H54 (cell line): ENCODE measurements around the gene MAN2A2.
A peak's percentile ranks its signal among the peaks of the same experiment; 100 is the strongest.

ENCODE experiments used
- DNase-seq: peaks from one replicate; pipeline ENCODE4 v3.0.0; 2011; ENCODE audit warnings: low spot score, mixed read lengths; ENCODE audit not compliant: insufficient read length
- FAIRE-seq: peaks from 3 replicates; lab custom pipeline; 2011; peaks lifted over from hg19 to GRCh38; lab: Jason Lieb, UNC
- POLR2A ChIP-seq: IDR thresholded peaks from 2 replicates; pipeline ENCODE4 v1.6.1; 2011; ENCODE audit warnings: low read depth, mild to moderate bottlenecking, low read length

The MAN2A2 gene

GRCh38 chr15:90949979-90950675 lies 47.0 kb downstream of the MAN2A2 start:
- DNase-seq (no peak), FAIRE-seq (no peak)
- no peak for TF ChIP-seq POLR2A

GRCh38 chr15:90950676-90951075 lies 47.6 kb downstream of the MAN2A2 start:
- FAIRE-seq = no peak
- DNase-seq = no peak
- TF ChIP-seq POLR2A = no peak

- no peak for FAIRE-seq
- no peak for DNase-seq
- TF ChIP-seq POLR2A = no peak
Measured at GRCh38 chr15:90952901-90953677, 50.0 kb downstream of the MAN2A2 start.

- DNase-seq (no peak), FAIRE-seq (no peak)
- no peak for TF ChIP-seq POLR2A
Measured at GRCh38 chr15:90953947-90954711, 51.0 kb downstream of the MAN2A2 start.

GRCh38 chr15:90954712-90955623 lies 51.9 kb downstream of the MAN2A2 start, which contains the start of gene RCCD1:
RCCD1 (plus strand) TSS chr15:90954884; CDS start chr15:90956735, 1,851 bp downstream.
- FAIRE-seq = no peak
- peak; percentile 88 for DNase-seq
- TF ChIP-seq POLR2A = peak; percentile 49

GRCh38 chr15:90955624-90956273 lies 52.6 kb downstream of the MAN2A2 start:
- no peak for TF ChIP-seq POLR2A
- no peak for DNase-seq

GRCh38 chr15:90956274-90957030 lies 53.4 kb downstream of the MAN2A2 start:
- FAIRE-seq (no peak), DNase-seq (no peak)
- no peak for TF ChIP-seq POLR2A

More at GRCh38 chr15:90955624-90956273, 52.6 kb downstream of the MAN2A2 start:
- no peak for FAIRE-seq

- FAIRE-seq = no peak
- no peak for TF ChIP-seq POLR2A
Measured at GRCh38 chr15:90957031-90957790, 54.1 kb downstream of the MAN2A2 start.

GRCh38 chr15:90957791-90958190 lies 54.7 kb downstream of the MAN2A2 start:
- DNase-seq (no peak), FAIRE-seq (no peak)
- TF ChIP-seq POLR2A = no peak

More at GRCh38 chr15:90957031-90957790, 54.1 kb downstream of the MAN2A2 start:
- DNase-seq = no peak

GRCh38 chr15:90959028-90959595 lies 56.0 kb downstream of the MAN2A2 start:
- DNase-seq = no peak
- TF ChIP-seq POLR2A = no peak
- FAIRE-seq = no peak

GRCh38 chr15:90959894-90960293 lies 56.8 kb downstream of the MAN2A2 start:
- FAIRE-seq = no peak
- TF ChIP-seq POLR2A = no peak

More at GRCh38 chr15:90959894-90960293, 56.8 kb downstream of the MAN2A2 start:
- DNase-seq = no peak
